SH-SY5Y (cell line): ENCODE data around the gene CHIT1.

Experiments
- GATA2 ChIP-seq: IDR thresholded peaks from 2 replicates; pipeline ENCODE4 v1.6.1; 2011; ENCODE audit warnings: mild to moderate bottlenecking, low read depth, low read length
- GATA3 ChIP-seq: IDR thresholded peaks from 2 replicates; pipeline ENCODE4 v1.6.1; 2011; ENCODE audit warnings: low read depth, mild to moderate bottlenecking, low read length, moderate library complexity

GRCh38 chr1:203268901-203269653 is 39.6 kb upstream of the CHIT1 start:
- TF ChIP-seq GATA3 (no peak), GATA2 (peak; percentile 82)
